ENCODE data around the gene SCYL1.
"Not testable (repeated sequence)": the region's sequence is repeated elsewhere in the genome, so short reads cannot be mapped to it uniquely, and the experiment has no call there.

Gene SCYL1

DNA sequence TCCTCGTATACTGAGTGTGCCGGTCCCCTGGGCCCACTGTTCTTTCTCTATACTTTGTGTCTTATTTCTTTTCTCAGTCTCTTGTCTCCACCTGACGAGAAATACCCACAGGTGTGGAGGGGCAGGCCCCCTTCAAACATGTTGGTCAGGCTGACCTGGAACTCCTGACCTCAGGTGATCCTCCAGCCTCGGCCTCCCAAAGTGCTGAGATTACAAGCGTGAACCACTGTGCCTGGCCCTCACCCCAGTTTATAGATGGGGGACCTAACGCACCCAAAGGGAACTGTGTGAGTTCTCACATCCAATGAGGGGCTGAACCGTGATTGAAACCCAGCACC lies 1.3 kb upstream of the SCYL1 start:
- not testable (repeated sequence) for H3K9ac ChIP-seq; H3K27me3 ChIP-seq (ENCODE audit: control insufficient read depth, insufficient read depth, low read length); H3K4me3 ChIP-seq (ENCODE audit: low read depth, low read length); H3K36me3 ChIP-seq (ENCODE audit: control insufficient read depth, insufficient read depth, low read length); H3K4me2 ChIP-seq (ENCODE audit: low read length); H2AFZ ChIP-seq; H3K9me3 ChIP-seq (ENCODE audit: control insufficient read depth, low read length); H3K79me2 ChIP-seq
- peak overlapping the region; percentile 96 for H3K27ac ChIP-seq
- H3K4me1 ChIP-seq: peaks cover 23% of the 10 kb centered on the region

DNA sequence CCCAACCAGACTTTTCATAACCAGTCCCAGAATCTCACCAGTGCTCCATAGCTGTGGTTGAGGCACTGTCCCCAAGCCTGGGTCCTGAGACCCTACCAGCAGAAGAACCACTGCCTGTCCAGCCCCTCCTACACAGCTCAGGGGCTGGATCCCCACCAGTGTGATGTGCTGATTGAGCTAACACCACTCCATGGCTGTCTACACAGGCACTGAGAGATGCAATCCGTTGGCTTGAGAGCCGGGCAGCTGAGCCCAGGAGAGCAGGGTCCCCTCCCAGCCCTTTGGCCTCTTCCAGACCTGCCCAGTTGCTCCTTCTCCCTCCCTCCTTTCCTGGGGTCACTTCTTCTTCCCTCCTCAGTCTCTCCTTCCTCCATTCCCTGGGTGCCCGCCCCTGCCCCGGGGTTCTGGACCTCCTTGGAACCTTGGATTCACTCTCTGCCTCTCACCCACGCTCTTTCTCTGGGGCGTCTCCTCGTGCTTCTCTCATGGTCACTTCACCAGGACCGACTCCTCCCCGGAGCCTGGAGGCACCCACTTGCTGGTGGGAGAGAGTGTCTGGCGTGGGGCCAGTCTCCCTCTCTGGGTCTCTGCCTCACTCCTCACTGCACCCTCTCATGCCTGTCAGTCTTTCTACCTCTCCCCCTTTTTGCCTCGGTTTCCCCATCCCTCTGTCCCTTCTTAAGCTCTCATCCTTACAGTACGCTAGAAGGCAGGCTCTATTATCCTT lies 706 bp upstream of the SCYL1 start:
- peak overlapping the region; percentile 47 for H3K4me2 ChIP-seq (ENCODE audit: low read length)
- peak overlapping the region; percentile 22 for H3K4me3 ChIP-seq (ENCODE audit: low read depth, low read length)
- peaks cover 3% of the 10 kb centered on the region for H3K79me2 ChIP-seq
- H3K9me3 ChIP-seq (ENCODE audit: control insufficient read depth, low read length): no peaks in the 10 kb centered on the region
- no peaks in the 10 kb centered on the region for H3K36me3 ChIP-seq (ENCODE audit: control insufficient read depth, insufficient read depth, low read length)
- H3K4me1 ChIP-seq: peaks cover 23% of the 10 kb centered on the region
- TF ChIP-seq, protein P1, sequence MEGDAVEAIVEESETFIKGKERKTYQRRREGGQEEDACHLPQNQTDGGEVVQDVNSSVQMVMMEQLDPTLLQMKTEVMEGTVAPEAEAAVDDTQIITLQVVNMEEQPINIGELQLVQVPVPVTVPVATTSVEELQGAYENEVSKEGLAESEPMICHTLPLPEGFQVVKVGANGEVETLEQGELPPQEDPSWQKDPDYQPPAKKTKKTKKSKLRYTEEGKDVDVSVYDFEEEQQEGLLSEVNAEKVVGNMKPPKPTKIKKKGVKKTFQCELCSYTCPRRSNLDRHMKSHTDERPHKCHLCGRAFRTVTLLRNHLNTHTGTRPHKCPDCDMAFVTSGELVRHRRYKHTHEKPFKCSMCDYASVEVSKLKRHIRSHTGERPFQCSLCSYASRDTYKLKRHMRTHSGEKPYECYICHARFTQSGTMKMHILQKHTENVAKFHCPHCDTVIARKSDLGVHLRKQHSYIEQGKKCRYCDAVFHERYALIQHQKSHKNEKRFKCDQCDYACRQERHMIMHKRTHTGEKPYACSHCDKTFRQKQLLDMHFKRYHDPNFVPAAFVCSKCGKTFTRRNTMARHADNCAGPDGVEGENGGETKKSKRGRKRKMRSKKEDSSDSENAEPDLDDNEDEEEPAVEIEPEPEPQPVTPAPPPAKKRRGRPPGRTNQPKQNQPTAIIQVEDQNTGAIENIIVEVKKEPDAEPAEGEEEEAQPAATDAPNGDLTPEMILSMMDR (IDR thresholded peaks at IDR 0.05): no peak
- peak overlapping the region; percentile 41 for H2AFZ ChIP-seq
- no peak overlapping the region for H3K9ac ChIP-seq
- no peaks in the 10 kb centered on the region for H3K27me3 ChIP-seq (ENCODE audit: control insufficient read depth, insufficient read depth, low read length)
- peak overlapping the region; percentile 96 for H3K27ac ChIP-seq

DNA sequence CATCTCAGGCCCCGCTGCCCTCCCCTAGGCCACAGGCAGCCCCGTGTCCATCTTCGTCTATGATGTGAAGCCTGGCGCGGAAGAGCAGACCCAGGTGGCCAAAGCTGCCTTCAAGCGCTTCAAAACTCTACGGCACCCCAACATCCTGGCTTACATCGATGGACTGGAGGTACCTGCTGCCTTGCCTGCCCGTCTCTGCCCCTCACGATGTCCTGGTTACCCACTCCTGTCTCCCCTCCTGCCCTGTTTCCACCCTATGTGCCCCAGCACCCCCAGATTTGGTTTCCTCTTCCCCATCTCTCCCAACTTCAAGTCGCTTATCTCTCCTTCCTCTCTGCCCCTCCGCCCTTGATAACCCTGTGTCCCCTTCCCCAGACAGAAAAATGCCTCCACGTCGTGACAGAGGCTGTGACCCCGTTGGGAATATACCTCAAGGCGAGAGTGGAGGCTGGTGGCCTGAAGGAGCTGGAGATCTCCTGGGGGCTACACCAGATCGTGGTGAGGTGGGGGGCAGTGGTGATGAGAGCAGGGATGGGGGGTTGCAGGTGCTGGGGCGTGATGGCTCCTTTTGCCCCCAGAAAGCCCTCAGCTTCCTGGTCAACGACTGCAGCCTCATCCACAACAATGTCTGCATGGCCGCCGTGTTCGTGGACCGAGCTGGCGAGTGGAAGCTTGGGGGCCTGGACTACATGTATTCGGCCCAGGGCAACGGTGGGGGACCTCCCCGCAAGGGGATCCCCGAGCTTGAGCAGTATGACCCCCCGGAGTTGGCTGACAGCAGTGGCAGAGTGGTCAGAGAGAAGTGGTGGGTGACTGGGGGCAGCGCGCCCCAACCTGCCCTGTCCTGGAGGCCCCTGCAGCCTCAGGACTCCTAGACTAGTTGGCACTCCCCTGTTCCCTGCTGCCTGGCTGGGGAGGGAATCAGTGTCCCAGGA lies 930 bp downstream of the SCYL1 start:
- Histone ChIP-seq H3K4me3 (ENCODE audit: low read depth, low read length) (peak overlapping the region; percentile 79), H3K27ac (peak overlapping the region; percentile 72), H3K27me3 (ENCODE audit: control insufficient read depth, insufficient read depth, low read length) (no peaks in the 10 kb centered on the region), H2AFZ (peak overlapping the region; percentile 70), H3K4me2 (ENCODE audit: low read length) (peak overlapping the region; percentile 77), H3K9me3 (ENCODE audit: control insufficient read depth, low read length) (no peaks in the 10 kb centered on the region), H3K79me2 (peaks cover 3% of the 10 kb centered on the region), H3K4me1 (peaks cover 23% of the 10 kb centered on the region), H3K9ac (peak overlapping the region; percentile 84), H3K36me3 (ENCODE audit: control insufficient read depth, insufficient read depth, low read length) (no peaks in the 10 kb centered on the region)
- TF ChIP-seq, protein P1 (IDR thresholded peaks at IDR 0.05): no peak

DNA sequence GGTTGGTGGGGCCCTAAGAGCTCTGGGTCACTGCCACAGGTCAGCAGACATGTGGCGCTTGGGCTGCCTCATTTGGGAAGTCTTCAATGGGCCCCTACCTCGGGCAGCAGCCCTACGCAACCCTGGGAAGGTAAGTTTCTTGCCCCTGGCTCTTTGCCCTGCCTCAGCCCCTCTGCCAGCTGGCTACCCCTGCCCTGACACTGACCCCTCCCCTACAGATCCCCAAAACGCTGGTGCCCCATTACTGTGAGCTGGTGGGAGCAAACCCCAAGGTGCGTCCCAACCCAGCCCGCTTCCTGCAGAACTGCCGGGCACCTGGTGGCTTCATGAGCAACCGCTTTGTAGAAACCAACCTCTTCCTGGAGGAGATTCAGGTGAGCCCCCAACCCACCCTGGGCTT lies 1.9 kb downstream of the SCYL1 start:
- Histone ChIP-seq H3K27ac (no peak overlapping the region), H3K4me1 (peaks cover 20% of the 10 kb centered on the region), H2AFZ (no peak overlapping the region), H3K27me3 (ENCODE audit: control insufficient read depth, insufficient read depth, low read length) (no peaks in the 10 kb centered on the region), H3K4me2 (ENCODE audit: low read length) (no peak overlapping the region), H3K36me3 (ENCODE audit: control insufficient read depth, insufficient read depth, low read length) (no peaks in the 10 kb centered on the region), H3K9me3 (ENCODE audit: control insufficient read depth, low read length) (no peaks in the 10 kb centered on the region), H3K4me3 (ENCODE audit: low read depth, low read length) (no peak overlapping the region), H3K9ac (no peak overlapping the region), H3K79me2 (peaks cover 3% of the 10 kb centered on the region)
- TF ChIP-seq, protein P1 (IDR thresholded peaks at IDR 0.05): no peak

DNA sequence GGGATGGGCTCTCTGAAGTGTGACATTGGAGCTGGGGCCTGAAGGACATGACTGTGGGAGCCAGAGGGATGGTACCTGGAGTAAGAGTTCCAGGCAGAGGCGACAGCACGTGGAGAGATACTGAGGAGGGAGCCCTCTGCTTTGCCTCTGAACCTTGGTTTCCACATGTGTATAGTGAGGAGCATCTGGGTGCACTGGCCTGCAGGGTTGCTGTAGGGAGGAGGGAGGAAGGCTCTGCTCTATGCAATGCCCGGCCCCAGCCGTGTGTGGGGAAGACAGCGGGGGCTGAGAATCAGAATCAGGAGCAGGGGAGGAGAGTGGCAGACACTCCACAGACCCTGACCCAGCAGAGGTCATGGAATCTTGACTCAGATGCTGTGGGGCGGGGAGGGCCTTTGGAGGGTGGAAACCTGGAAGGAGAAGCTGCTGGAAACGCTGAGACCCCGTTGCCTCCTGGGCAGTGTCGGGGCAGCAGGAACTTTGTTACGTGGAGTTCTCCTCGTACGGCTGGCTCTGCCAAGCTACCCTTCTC lies 4.0 kb downstream of the SCYL1 start:
- TF ChIP-seq, protein P1 (IDR thresholded peaks at IDR 0.05): no peak
- Histone ChIP-seq H2AFZ (no peak overlapping the region), H3K27me3 (ENCODE audit: control insufficient read depth, insufficient read depth, low read length) (no peaks in the 10 kb centered on the region), H3K79me2 (peaks cover 3% of the 10 kb centered on the region), H3K4me3 (ENCODE audit: low read depth, low read length) (no peak overlapping the region), H3K36me3 (ENCODE audit: control insufficient read depth, insufficient read depth, low read length) (no peaks in the 10 kb centered on the region), H3K4me1 (peaks cover 7% of the 10 kb centered on the region), H3K9ac (no peak overlapping the region), H3K4me2 (ENCODE audit: low read length) (no peak overlapping the region), H3K9me3 (ENCODE audit: control insufficient read depth, low read length) (no peaks in the 10 kb centered on the region), H3K27ac (no peak overlapping the region)
